Left colon (tissue), 2 donors: ENCODE results near the gene LRRC4C. TPM values are rescaled to one million over a fixed set of nuclear protein-coding genes. Genes with fewer than 3 reads are reported as not detected.

Source experiments
- ATAC-seq: fragments of 200-7000 bp; cut with Tn5 transposase; one replicate; pipeline ENCODE4 v1.9.1; 2020; ENCODE audit warnings: mild to moderate bottlenecking, moderate library complexity
- DNase-seq, 2 donors: peaks; one replicate each; pipeline ENCODE4 v3.0.0-alpha.2; 2020
- intact Hi-C, 2 donors: fragments of 100-400 bp; cut with DNase I in 1 of 2; cut with micrococcal nuclease in 1 of 2; formaldehyde crosslinking; loops; one replicate each; pipeline versions ENCODE4 v1.11.2 to v1.14.0; 2022; cut with DNase I, micrococcal nuclease
- long read RNA-seq: library from polyadenylated mRNA; unstranded; transcript quantifications from one replicate; pipeline ENCODE4 v2.0.0, GENCODE V29; 2021
- total RNA-seq, 2 donors: library from RNA; stranded (reverse); fragmentation: NEBNext Ultra II Directional; extraction: Animal tissue kit (Norgen Biotek cat#: 25700); gene quantifications; one replicate each; pipeline ENCODE4 v1.2.1, GENCODE V29; 2021
- donor health status: DM: no; HTN: no; CAD: no.
- donor health status: DM: yes; HTN: yes; CAD: no.

The LRRC4C gene
- total RNA-seq: under 1 TPM; 0.31 to 0.42 TPM
- long read RNA-seq, partial matches to known transcripts: 0 of 1 reads
- long read RNA-seq, other reads (novel, unspliced or antisense): 1 of 1 reads

- intact Hi-C loops: no loop called here
- no peak for DNase-seq
- ATAC-seq: no peak
Observed at GRCh38 chr11:41459465-41460401, at the start of gene LRRC4C. LRRC4C (minus strand) TSS chr11:41459652.

GRCh38 chr11:41508121-41508520 lies 48.7 kb upstream of the LRRC4C start:
- DNase-seq (no peak), ATAC-seq (no peak)
- intact Hi-C loops: no loop called here

- ATAC-seq: no peak
- no peak for DNase-seq
- intact Hi-C loops: no loop called here
Observed at GRCh38 chr11:41499429-41499828, 40.0 kb upstream of the LRRC4C start.

- ATAC-seq (no peak), DNase-seq (no peak)
- intact Hi-C loops: no loop called here
Observed at GRCh38 chr11:41498726-41499125, 39.3 kb upstream of the LRRC4C start.

GRCh38 chr11:41497974-41498373 lies 38.5 kb upstream of the LRRC4C start:
- DNase-seq (no peak), ATAC-seq (no peak)
- intact Hi-C loops: no loop called here

GRCh38 chr11:41494716-41495115 lies 35.3 kb upstream of the LRRC4C start:
- DNase-seq (no peak), ATAC-seq (no peak)
- intact Hi-C loops: no loop called here

GRCh38 chr11:41486424-41486823 lies 27.0 kb upstream of the LRRC4C start:
- no peak for ATAC-seq
- DNase-seq: no peak
- intact Hi-C loops: no loop called here

- DNase-seq (no peak), ATAC-seq (no peak)
- intact Hi-C loops: no loop called here
Observed at GRCh38 chr11:41483956-41484355, 24.5 kb upstream of the LRRC4C start.

- ATAC-seq (no peak), DNase-seq (no peak)
- intact Hi-C loops: no loop called here
Observed at GRCh38 chr11:41479179-41479578, 19.7 kb upstream of the LRRC4C start.

- intact Hi-C loops: no loop called here
- ATAC-seq (no peak), DNase-seq (no peak)
Observed at GRCh38 chr11:41461057-41461681, 1.7 kb upstream of the LRRC4C start.

- ATAC-seq: no peak
- no peak for DNase-seq
- intact Hi-C loops: no loop called here
Observed at GRCh38 chr11:41458641-41459040, 811 bp downstream of the LRRC4C start.

GRCh38 chr11:41458154-41458553 lies 1.3 kb downstream of the LRRC4C start:
- DNase-seq: no peak
- intact Hi-C loops: no loop called here
- ATAC-seq: no peak

- DNase-seq (no peak), ATAC-seq (no peak)
- intact Hi-C loops: no loop called here
Observed at GRCh38 chr11:41457216-41458014, 2.0 kb downstream of the LRRC4C start.

GRCh38 chr11:41456269-41456668 lies 3.2 kb downstream of the LRRC4C start:
- no peak for ATAC-seq
- DNase-seq: no peak
- intact Hi-C loops: no loop called here

GRCh38 chr11:41451011-41451410 lies 8.4 kb downstream of the LRRC4C start:
- ATAC-seq (no peak), DNase-seq (no peak)
- intact Hi-C loops: no loop called here

- intact Hi-C loops: no loop called here
- ATAC-seq (no peak), DNase-seq (no peak)
Observed at GRCh38 chr11:41449483-41450050, 9.9 kb downstream of the LRRC4C start.

- ATAC-seq: no peak
- intact Hi-C loops: no loop called here
- DNase-seq: no peak
Observed at GRCh38 chr11:41446566-41446965, 12.9 kb downstream of the LRRC4C start.

- DNase-seq: no peak
- ATAC-seq: no peak
- intact Hi-C loops: no loop called here
Observed at GRCh38 chr11:41446107-41446506, 13.3 kb downstream of the LRRC4C start.

GRCh38 chr11:41437006-41437490 lies 22.4 kb downstream of the LRRC4C start:
- ATAC-seq (peak; percentile 78), DNase-seq (peak in 1 of 2 donors; percentile 6)
- intact Hi-C loops: no loop called here
